SHP77 treated with DMSO at 0.1 percent for 48 hours (cell line): ENCODE measurements around the gene CDC27.
"Not testable (repeated sequence)": the region's sequence is repeated elsewhere in the genome, so short reads cannot be mapped to it uniquely, and the experiment has no call there.

Experiments used
- DNase-seq: peaks from one replicate; lab custom pipeline; 2025; lab: John Stamatoyannopoulos, UW

The CDC27 gene

GRCh38 chr17:47071171-47071570, 117.9 kb downstream of the CDC27 start:
- DNase-seq, result not testable (repeated sequence)

GRCh38 chr17:47070266-47070665, 118.8 kb downstream of the CDC27 start:
- not testable (repeated sequence) for DNase-seq
